Thoracic aorta (tissue), 2 donors: ENCODE measurements around the gene CYP4F12. TPM values are rescaled to one million over a fixed set of nuclear protein-coding genes. Genes with fewer than 3 reads are reported as not detected.

Experiments
- ATAC-seq: fragments of 150-250 bp; one replicate; pipeline ENCODE4 v1.8.0; 2017; ENCODE audit warnings: low read depth; ENCODE audit not compliant: insufficient number of reproducible peaks, low FRiP score
- DNase-seq: peaks from one replicate; pipeline ENCODE4 v3.0.0-alpha.2; 2020; ENCODE audit warnings: low spot score
- H3K27ac ChIP-seq, 2 donors: fragments of 200-600 bp; sonication (generic); 1 replicate in 1 of 2; 2 replicates in 1 of 2; pipeline ENCODE4 v1.5.1; 2016; ENCODE audit warnings: mild to moderate bottlenecking in 2 of 2, moderate library complexity in 2 of 2
- H3K27me3 ChIP-seq: fragments of 200-600 bp; sonication (generic); replicated peaks from 2 replicates; pipeline ENCODE4 v1.6.0; 2016; ENCODE audit warnings: mild to moderate bottlenecking; ENCODE audit not compliant: insufficient read depth
- H3K36me3 ChIP-seq: fragments of 200-600 bp; sonication (generic); one replicate; pipeline ENCODE4 v1.5.1; 2016
- H3K4me1 ChIP-seq, 2 donors: fragments of 200-600 bp; sonication (generic); 1 replicate in 1 of 2; 2 replicates in 1 of 2; pipeline versions ENCODE4 v1.5.1 to v1.6.0; 2016; ENCODE audit warnings: low read depth in 2 of 2, mild to moderate bottlenecking in 1 of 2; ENCODE audit not compliant: control insufficient read depth in 1 of 2
- H3K4me3 ChIP-seq: fragments of 200-600 bp; sonication (generic); 2 replicates; pipeline ENCODE4 v1.5.1; 2016; ENCODE audit warnings: mild to moderate bottlenecking
- H3K9me3 ChIP-seq: fragments of 200-600 bp; sonication (generic); 2 replicates; pipeline ENCODE4 v1.5.1; 2016
- CTCF ChIP-seq: fragments of 200-600 bp; sonication (generic); IDR thresholded peaks from one replicate; pipeline ENCODE4 v1.5.1; 2019; ENCODE audit warnings: antibody characterized with exemption
- total RNA-seq, 2 donors: library from RNA; depleted of rRNA; stranded (reverse); fragments of >200 nt; gene quantifications; one replicate each; pipeline versions ENCODE4 v1.1.0 to v1.2.3, GENCODE V29; 2016

CYP4F12 gene
- total RNA-seq, 2 donors from 2014 or later: 4.6 to 4.7 TPM

- DNase-seq: no peak
- no peaks in the 10 kb centered on the region for H3K27me3 ChIP-seq
- H3K4me1 ChIP-seq: no peaks in the 10 kb centered on the region
- no peak overlapping the region for H3K4me3 ChIP-seq
- TF ChIP-seq CTCF: no peak
- H3K9me3 ChIP-seq: no peaks in the 10 kb centered on the region
- ATAC-seq: no peak
- H3K27ac ChIP-seq: no peak overlapping the region
- H3K36me3 ChIP-seq: no peaks in the 10 kb centered on the region
Measured at GRCh38 chr19:15714638-15715037, 41.8 kb downstream of the CYP4F12 start.

GRCh38 chr19:15715642-15716041 is 42.8 kb downstream of the CYP4F12 start:
- ATAC-seq: no peak
- no peak for TF ChIP-seq CTCF
- Histone ChIP-seq H3K4me1 (no peaks in the 10 kb centered on the region), H3K9me3 (no peaks in the 10 kb centered on the region), H3K27me3 (no peaks in the 10 kb centered on the region), H3K36me3 (no peaks in the 10 kb centered on the region), H3K27ac (no peak overlapping the region), H3K4me3 (no peak overlapping the region)
- no peak for DNase-seq

- H3K4me3 ChIP-seq: no peak overlapping the region
- H3K27me3 ChIP-seq: no peaks in the 10 kb centered on the region
- TF ChIP-seq CTCF: no peak
- H3K4me1 ChIP-seq: no peaks in the 10 kb centered on the region
- no peaks in the 10 kb centered on the region for H3K36me3 ChIP-seq
- ATAC-seq (no peak), DNase-seq (no peak)
- H3K27ac ChIP-seq: no peak overlapping the region
- H3K9me3 ChIP-seq: no peaks in the 10 kb centered on the region
Measured at GRCh38 chr19:15717809-15718208, 44.9 kb downstream of the CYP4F12 start.

- no peaks in the 10 kb centered on the region for H3K27me3 ChIP-seq
Measured at GRCh38 chr19:15721268-15721667, 48.4 kb downstream of the CYP4F12 start.

GRCh38 chr19:15722956-15723355 is 50.1 kb downstream of the CYP4F12 start:
- Histone ChIP-seq H3K4me3 (no peak overlapping the region), H3K9me3 (no peaks in the 10 kb centered on the region), H3K27me3 (no peaks in the 10 kb centered on the region), H3K36me3 (no peaks in the 10 kb centered on the region), H3K4me1 (no peaks in the 10 kb centered on the region), H3K27ac (no peak overlapping the region)
- no peak for DNase-seq
- ATAC-seq: no peak
- TF ChIP-seq CTCF: no peak

More at GRCh38 chr19:15721268-15721667, 48.4 kb downstream of the CYP4F12 start:
- H3K27ac ChIP-seq: no peak overlapping the region
- no peak for DNase-seq
- TF ChIP-seq CTCF: no peak
- no peak overlapping the region for H3K4me3 ChIP-seq
- no peak for ATAC-seq
- H3K4me1 ChIP-seq: no peaks in the 10 kb centered on the region
- H3K9me3 ChIP-seq: no peaks in the 10 kb centered on the region
- H3K36me3 ChIP-seq: no peaks in the 10 kb centered on the region
